ENCODE data around the gene SP4. TPM values are rescaled to one million over a fixed set of nuclear protein-coding genes. Genes with fewer than 3 reads are reported as not detected.

Gene SP4
- total RNA-seq, 4 donors from 2014 or later: 8.0 to 44.9 (median 14.0) TPM

- H3K27ac ChIP-seq (replicated peaks in 1 of 4): no peak overlapping the region
- TF ChIP-seq POLR2A (IDR thresholded peaks at IDR 0.05; ENCODE audit: low read depth) (no peak), POLR2AphosphoS5 (IDR thresholded peaks at IDR 0.05) (no peak), EP300 (IDR thresholded peaks at IDR 0.05) (no peak), CTCF (IDR thresholded peaks at IDR 0.05) (no peak)
- H3K36me3 ChIP-seq: peaks cover 0 to 11% (median 7%) of the 10 kb centered on the region in 4 donors
- H3K4me1 ChIP-seq: peaks cover 7 to 14% (median 9%) of the 10 kb centered on the region in 4 donors
- no peak overlapping the region for H3K4me3 ChIP-seq
- H3K27me3 ChIP-seq: no peaks in the 10 kb centered on the region
- no peaks in the 10 kb centered on the region for H3K9me3 ChIP-seq
- no peak for DNase-seq (ENCODE audit: extremely low spot score)
- intact Hi-C loops (cut with DNase I): no loop called here
- WGBS: 91% methylated on average over 3 of the region's 3 CpGs
Measured at GRCh38 chr7:21462081-21462480, 34.2 kb downstream of the SP4 start.

GRCh38 chr7:21463524-21463923, 35.6 kb downstream of the SP4 start:
- 70% methylated on average over 4 of the region's 4 CpGs for WGBS
- intact Hi-C loops (cut with DNase I): no loop called here
- Histone ChIP-seq H3K4me1 (peaks cover 5 to 8% (median 6%) of the 10 kb centered on the region in 4 donors), H3K27ac (replicated peaks in 1 of 4) (no peak overlapping the region), H3K9me3 (no peaks in the 10 kb centered on the region), H3K4me3 (no peak overlapping the region), H3K27me3 (no peaks in the 10 kb centered on the region), H3K36me3 (peaks cover 0 to 11% (median 7%) of the 10 kb centered on the region in 4 donors)
- TF ChIP-seq POLR2A (IDR thresholded peaks at IDR 0.05; ENCODE audit: low read depth): no peak
- no peak for TF ChIP-seq CTCF (IDR thresholded peaks at IDR 0.05)
- no peak for TF ChIP-seq POLR2AphosphoS5 (IDR thresholded peaks at IDR 0.05)
- no peak for TF ChIP-seq EP300 (IDR thresholded peaks at IDR 0.05)
- DNase-seq (ENCODE audit: extremely low spot score): no peak

GRCh38 chr7:21468969-21469368, 41.1 kb downstream of the SP4 start:
- no peaks in the 10 kb centered on the region for H3K9me3 ChIP-seq
- no peaks in the 10 kb centered on the region for H3K27me3 ChIP-seq
- H3K27ac ChIP-seq (replicated peaks in 1 of 4): no peak overlapping the region
- H3K4me3 ChIP-seq: no peak overlapping the region
- no peaks in the 10 kb centered on the region for H3K36me3 ChIP-seq
- TF ChIP-seq POLR2AphosphoS5 (IDR thresholded peaks at IDR 0.05) (no peak), POLR2A (IDR thresholded peaks at IDR 0.05; ENCODE audit: low read depth) (no peak), CTCF (IDR thresholded peaks at IDR 0.05) (no peak), EP300 (IDR thresholded peaks at IDR 0.05) (no peak)
- no peaks in the 10 kb centered on the region for H3K4me1 ChIP-seq
- DNase-seq (ENCODE audit: extremely low spot score): no peak
- intact Hi-C loops (cut with DNase I): no loop called here

- Histone ChIP-seq H3K36me3 (no peaks in the 10 kb centered on the region), H3K4me1 (no peaks in the 10 kb centered on the region), H3K27ac (replicated peaks in 1 of 4) (no peak overlapping the region), H3K9me3 (no peaks in the 10 kb centered on the region), H3K27me3 (no peaks in the 10 kb centered on the region), H3K4me3 (no peak overlapping the region)
- intact Hi-C loops (cut with DNase I): no loop called here
- DNase-seq (ENCODE audit: extremely low spot score): no peak
- TF ChIP-seq POLR2AphosphoS5 (IDR thresholded peaks at IDR 0.05) (no peak), EP300 (IDR thresholded peaks at IDR 0.05) (no peak), POLR2A (IDR thresholded peaks at IDR 0.05; ENCODE audit: low read depth) (no peak), CTCF (IDR thresholded peaks at IDR 0.05) (no peak)
- WGBS: 73% methylated on average over 3 of the region's 3 CpGs
Measured at GRCh38 chr7:21469894-21470293, 42.0 kb downstream of the SP4 start.

- no peak for DNase-seq (ENCODE audit: extremely low spot score)
- Histone ChIP-seq H3K4me3 (no peak overlapping the region), H3K27me3 (no peaks in the 10 kb centered on the region), H3K4me1 (no peaks in the 10 kb centered on the region), H3K27ac (replicated peaks in 1 of 4) (no peak overlapping the region), H3K36me3 (peaks cover 0 to 2% (median 0%) of the 10 kb centered on the region in 4 donors), H3K9me3 (no peaks in the 10 kb centered on the region)
- intact Hi-C loops (cut with DNase I): no loop called here
- TF ChIP-seq CTCF (IDR thresholded peaks at IDR 0.05) (no peak), EP300 (IDR thresholded peaks at IDR 0.05) (no peak), POLR2A (IDR thresholded peaks at IDR 0.05; ENCODE audit: low read depth) (no peak), POLR2AphosphoS5 (IDR thresholded peaks at IDR 0.05) (no peak)
- WGBS: 100% methylated on average over 1 of the region's 1 CpG
Measured at GRCh38 chr7:21472029-21472428, 44.1 kb downstream of the SP4 start.

All from esophagus muscularis mucosa (tissue), 4 donors.